ENCODE measurements around the gene NDUFAF4.

DNA sequence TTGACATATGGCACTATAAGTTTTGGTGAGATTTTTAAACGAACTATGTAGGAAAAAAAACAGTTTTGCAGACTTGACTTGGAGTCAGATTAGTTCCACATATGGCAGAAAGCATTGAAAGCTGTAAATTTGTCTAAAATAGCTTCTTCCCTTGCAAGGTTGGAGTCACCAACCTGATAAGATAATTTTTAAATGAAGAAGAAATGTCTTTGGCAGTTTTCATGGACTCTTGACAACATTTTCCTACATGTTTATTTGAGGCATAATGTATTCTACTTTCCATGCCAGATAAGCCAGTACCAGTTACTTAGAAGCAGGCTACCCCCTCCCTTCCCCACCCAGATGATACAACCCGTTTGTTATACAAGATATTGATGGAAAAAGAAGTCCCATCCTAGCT lies 32.0 kb upstream of the NDUFAF4 start:
- TF ChIP-seq CTCF (IDR thresholded peaks at IDR 0.05) (no peak), EZH2 (IDR thresholded peaks at IDR 0.05) (no peak)

Measured in neural progenitor cell (in vitro differentiated cells).